HepG2 (cell line): Measurements from ENCODE around the gene GSK3A. TPM values are rescaled to one million over a fixed set of nuclear protein-coding genes. Genes with fewer than 3 reads are reported as not detected.
A peak's percentile ranks its signal among the peaks of the same experiment; 100 is the strongest.

Experiments used
- FOXC1 ChIP-seq: sonication (generic); formaldehyde crosslinking; IDR thresholded peaks from 2 replicates; pipeline ENCODE4 v1.8.0; 2022; ENCODE audit warnings: mild to moderate bottlenecking, missing genetic modification reagents, borderline replicate concordance
- MAFK ChIP-seq, 2 experiments: IDR thresholded peaks in 1 of 2; conservative IDR thresholded peaks in 1 of 2; 2 replicates each; pipeline ENCODE4 v1.6.1; 2011; ENCODE audit warnings: improper control_type of control experiment in 2 of 2, low read length in 2 of 2
- NFE2L2 ChIP-seq: fragments of 150-350 bp; IDR thresholded peaks from 2 replicates; pipeline ENCODE4 v1.6.1; 2014; ENCODE audit warnings: low read length
- PHF20 ChIP-seq: sonication (generic); formaldehyde crosslinking; IDR thresholded peaks from 2 replicates; pipeline ENCODE4 v1.5.0; 2020; ENCODE audit warnings: mild to moderate bottlenecking, missing genetic modification reagents
- TARDBP ChIP-seq: sonication (generic); formaldehyde crosslinking; IDR thresholded peaks from 2 replicates; pipeline ENCODE4 v1.8.0; 2022; ENCODE audit warnings: mild to moderate bottlenecking, missing genetic modification reagents
- ZBTB14 ChIP-seq: sonication (generic); formaldehyde crosslinking; IDR thresholded peaks from 2 replicates; pipeline ENCODE4 v1.4.0; 2020; ENCODE audit warnings: missing genetic modification reagents
- ZBTB33 ChIP-seq: sonication (generic); formaldehyde crosslinking; IDR thresholded peaks from 2 replicates; pipeline ENCODE4 v1.4.0; 2020; ENCODE audit warnings: missing genetic modification reagents
- ZBTB4 ChIP-seq: sonication (generic); formaldehyde crosslinking; IDR thresholded peaks from 2 replicates; pipeline ENCODE4 v1.4.0; 2020; ENCODE audit warnings: missing genetic modification reagents, mild to moderate bottlenecking, borderline replicate concordance
- ZMYM2 ChIP-seq: sonication (generic); formaldehyde crosslinking; IDR thresholded peaks from 2 replicates; pipeline ENCODE4 v1.8.0; 2022; ENCODE audit warnings: mild to moderate bottlenecking, missing genetic modification reagents
- ZNF225 ChIP-seq: sonication (generic); formaldehyde crosslinking; IDR thresholded peaks from 2 replicates; pipeline ENCODE4 v1.4.0; 2020; ENCODE audit warnings: mild to moderate bottlenecking, missing genetic modification reagents
- ZNF576 ChIP-seq: sonication (generic); formaldehyde crosslinking; IDR thresholded peaks from 2 replicates; pipeline ENCODE4 v1.4.0; 2020; ENCODE audit warnings: mild to moderate bottlenecking, missing genetic modification reagents
- ZNF775 ChIP-seq: sonication (generic); formaldehyde crosslinking; IDR thresholded peaks from 2 replicates; pipeline ENCODE4 v1.4.0; 2020; ENCODE audit warnings: missing genetic modification reagents, mild to moderate bottlenecking, moderate library complexity, borderline replicate concordance
- polyA plus RNA-seq, 8 experiments: library from polyadenylated mRNA; depleted of rRNA in 3 of 8; stranded (reverse) in 7 of 8; unstranded in 1 of 8; fragments of >200 nt; fragmentation: Illumina TruSeq in 4 of 8; extraction: Trizol in 4 of 8; gene quantifications; 2 replicates each; pipeline versions ENCODE4 v1.2.1 to v1.2.3, GENCODE V29; 2011 to 2016; ENCODE audit warnings: low read depth in 4 of 8, missing spikeins in 1 of 8, mixed read lengths in 1 of 8; ENCODE audit not compliant: insufficient read depth in 1 of 8
- total RNA-seq, 5 experiments: library from RNA; depleted of rRNA; stranded (reverse); fragments of >200 nt; fragmentation: Illumina TruSeq; extraction: Trizol; gene quantifications; 2 replicates each; pipeline ENCODE4 v1.2.3, GENCODE V29; 2016; ENCODE audit warnings: low read depth in 1 of 5
- TF ChIP-seq, protein P1 (sequence below): sonication (generic); formaldehyde crosslinking; IDR thresholded peaks from 2 replicates; pipeline ENCODE4 v1.4.0; 2020; ENCODE audit warnings: missing genetic modification reagents
- TF ChIP-seq, protein P2 (sequence below), 2 experiments: sonication (generic) in 1 of 2; formaldehyde crosslinking in 1 of 2; IDR thresholded peaks; 2 replicates each; pipeline versions ENCODE4 v1.4.0 to v1.6.1; 2018 to 2020; ENCODE audit warnings: missing genetic modification reagents in 2 of 2, borderline replicate concordance in 1 of 2, low read depth in 1 of 2, mild to moderate bottlenecking in 1 of 2, missing biosample characterization in 1 of 2
- TF ChIP-seq, protein P3 (sequence below): IDR thresholded peaks from 2 replicates; pipeline ENCODE4 v1.6.1; 2016; ENCODE audit warnings: mild to moderate bottlenecking

The GSK3A gene
- total and polyA plus RNA-seq, 2 of the 13 experiments (the other 11 are each of a cell fraction or from before 2014, with no cell fraction given) = 16.9 to 52.5 TPM

DNA sequence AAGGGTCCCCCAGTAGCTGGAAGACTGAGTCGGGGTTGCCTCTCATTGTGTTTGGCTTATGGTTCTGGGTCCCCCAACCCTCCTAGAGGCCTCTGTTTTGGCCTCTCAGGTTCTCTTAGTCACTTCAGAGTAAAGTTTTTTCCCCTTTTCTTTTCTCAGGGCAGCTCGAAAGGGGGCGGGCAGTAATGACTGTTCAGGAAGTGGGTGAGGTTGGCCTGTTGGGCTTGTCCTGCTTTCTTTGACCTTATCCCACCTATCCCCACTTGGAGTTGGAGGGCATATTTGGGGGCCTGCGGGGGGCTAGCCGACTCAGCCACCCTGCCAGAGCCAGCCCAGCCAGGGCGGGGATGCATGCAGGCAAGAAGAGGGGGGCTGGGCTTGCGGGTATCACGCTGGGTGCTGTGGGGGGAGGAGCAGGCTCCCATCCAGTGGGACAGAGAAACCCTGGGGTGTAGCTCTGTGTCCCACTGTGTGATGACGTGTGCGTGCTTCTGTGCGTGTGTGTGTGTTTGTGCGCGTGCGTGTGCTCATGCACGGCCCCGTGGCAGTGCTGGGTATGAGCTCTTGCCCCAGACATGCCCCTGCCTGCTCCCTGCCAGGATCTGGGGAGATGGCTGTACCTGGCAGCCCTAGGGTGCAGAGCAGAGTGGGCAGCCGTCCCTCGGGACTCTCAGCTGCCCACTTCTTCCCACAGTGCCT, 28.1 kb upstream of the GSK3A start (continued):
- TF ChIP-seq NFE2L2 (no peak), FOXC1 (CRISPR knock-in tag) (0 out of 2 replicates have a peak, but pooled peaks have one; percentile 4), ZBTB14 (CRISPR knock-in tag) (peak; percentile 64; the same call in 1 of the 2 replicates), ZBTB4 (CRISPR knock-in tag) (peak; percentile 35; the same call in 1 of the 2 replicates), TARDBP (0 out of 2 replicates have a peak, but pooled peaks have one; percentile 17), ZNF225 (CRISPR knock-in tag) (0 out of 2 replicates have a peak, but pooled peaks have one; percentile 22), MAFK (conservative IDR thresholded peaks at IDR 0.05 in 1 of 2, IDR thresholded peaks at IDR 0.05 in 1 of 2; ENCODE audit: low read length in 2 of 2) (no peak), ZNF576 (CRISPR knock-in tag) (no peak), PHF20 (no peak), ZNF775 (CRISPR knock-in tag) (no peak), ZBTB33 (CRISPR knock-in tag) (peak; percentile 53; the same call in 1 of the 2 replicates), ZMYM2 (CRISPR knock-in tag) (no peak)
- TF ChIP-seq, protein P1, sequence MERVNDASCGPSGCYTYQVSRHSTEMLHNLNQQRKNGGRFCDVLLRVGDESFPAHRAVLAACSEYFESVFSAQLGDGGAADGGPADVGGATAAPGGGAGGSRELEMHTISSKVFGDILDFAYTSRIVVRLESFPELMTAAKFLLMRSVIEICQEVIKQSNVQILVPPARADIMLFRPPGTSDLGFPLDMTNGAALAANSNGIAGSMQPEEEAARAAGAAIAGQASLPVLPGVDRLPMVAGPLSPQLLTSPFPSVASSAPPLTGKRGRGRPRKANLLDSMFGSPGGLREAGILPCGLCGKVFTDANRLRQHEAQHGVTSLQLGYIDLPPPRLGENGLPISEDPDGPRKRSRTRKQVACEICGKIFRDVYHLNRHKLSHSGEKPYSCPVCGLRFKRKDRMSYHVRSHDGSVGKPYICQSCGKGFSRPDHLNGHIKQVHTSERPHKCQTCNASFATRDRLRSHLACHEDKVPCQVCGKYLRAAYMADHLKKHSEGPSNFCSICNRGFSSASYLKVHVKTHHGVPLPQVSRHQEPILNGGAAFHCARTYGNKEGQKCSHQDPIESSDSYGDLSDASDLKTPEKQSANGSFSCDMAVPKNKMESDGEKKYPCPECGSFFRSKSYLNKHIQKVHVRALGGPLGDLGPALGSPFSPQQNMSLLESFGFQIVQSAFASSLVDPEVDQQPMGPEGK (CRISPR knock-in tag) = peak; percentile 48
- TF ChIP-seq, protein P2, sequence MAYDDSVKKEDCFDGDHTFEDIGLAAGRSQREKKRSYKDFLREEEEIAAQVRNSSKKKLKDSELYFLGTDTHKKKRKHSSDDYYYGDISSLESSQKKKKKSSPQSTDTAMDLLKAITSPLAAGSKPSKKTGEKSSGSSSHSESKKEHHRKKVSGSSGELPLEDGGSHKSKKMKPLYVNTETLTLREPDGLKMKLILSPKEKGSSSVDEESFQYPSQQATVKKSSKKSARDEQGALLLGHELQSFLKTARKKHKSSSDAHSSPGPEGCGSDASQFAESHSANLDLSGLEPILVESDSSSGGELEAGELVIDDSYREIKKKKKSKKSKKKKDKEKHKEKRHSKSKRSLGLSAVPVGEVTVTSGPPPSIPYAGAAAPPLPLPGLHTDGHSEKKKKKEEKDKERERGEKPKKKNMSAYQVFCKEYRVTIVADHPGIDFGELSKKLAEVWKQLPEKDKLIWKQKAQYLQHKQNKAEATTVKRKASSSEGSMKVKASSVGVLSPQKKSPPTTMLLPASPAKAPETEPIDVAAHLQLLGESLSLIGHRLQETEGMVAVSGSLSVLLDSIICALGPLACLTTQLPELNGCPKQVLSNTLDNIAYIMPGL (CRISPR knock-in tag; IDR thresholded peaks at IDR 0.05; ENCODE audit: borderline replicate concordance in 1 of 2, low read depth in 1 of 2) = no peak
- TF ChIP-seq, protein P3, sequence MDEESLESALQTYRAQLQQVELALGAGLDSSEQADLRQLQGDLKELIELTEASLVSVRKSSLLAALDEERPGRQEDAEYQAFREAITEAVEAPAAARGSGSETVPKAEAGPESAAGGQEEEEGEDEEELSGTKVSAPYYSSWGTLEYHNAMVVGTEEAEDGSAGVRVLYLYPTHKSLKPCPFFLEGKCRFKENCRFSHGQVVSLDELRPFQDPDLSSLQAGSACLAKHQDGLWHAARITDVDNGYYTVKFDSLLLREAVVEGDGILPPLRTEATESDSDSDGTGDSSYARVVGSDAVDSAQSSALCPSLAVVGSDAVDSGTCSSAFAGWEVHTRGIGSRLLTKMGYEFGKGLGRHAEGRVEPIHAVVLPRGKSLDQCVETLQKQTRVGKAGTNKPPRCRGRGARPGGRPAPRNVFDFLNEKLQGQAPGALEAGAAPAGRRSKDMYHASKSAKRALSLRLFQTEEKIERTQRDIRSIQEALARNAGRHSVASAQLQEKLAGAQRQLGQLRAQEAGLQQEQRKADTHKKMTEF = peak; percentile 9; the same call in 1 of the 2 replicates
